SK-N-SH treated with all-trans-retinoic acid at 6 μM for 48 hours (cell line): Measurements from ENCODE around the gene HCN4.
A peak's percentile ranks its signal among the peaks of the same experiment; 100 is the strongest.

Experiments
- ATAC-seq: fragments of 200-7000 bp; cut with Tn5 transposase; 3 replicates; pipeline ENCODE4 v1.9.1; 2020; ENCODE audit warnings: mild to moderate bottlenecking, moderate library complexity
- ARNTL ChIP-seq: fragments of 450-650 bp; formaldehyde crosslinking; IDR thresholded peaks from 2 replicates; pipeline ENCODE4 v1.5.0; 2020; ENCODE audit warnings: low read depth, mild to moderate bottlenecking, moderate library complexity, borderline replicate concordance
- CREB5 ChIP-seq: fragments of 250-450 bp; sonication (Bioruptor Pico); IDR thresholded peaks from 2 replicates; pipeline ENCODE4 v1.5.1; 2020; ENCODE audit warnings: low read depth, mild to moderate bottlenecking, moderate library complexity
- CSRNP3 ChIP-seq: fragments of 250-450 bp; sonication (Bioruptor Pico); IDR thresholded peaks from 2 replicates; pipeline ENCODE4 v1.5.1; 2021; ENCODE audit warnings: mild to moderate bottlenecking, moderate library complexity
- ESRRG ChIP-seq: fragments of 250-450 bp; sonication (Bioruptor Pico); IDR thresholded peaks from 2 replicates; pipeline ENCODE4 v1.6.1; 2021; ENCODE audit warnings: mild to moderate bottlenecking
- ISL1 ChIP-seq: fragments of 250-450 bp; sonication (Bioruptor Pico); IDR thresholded peaks from 2 replicates; pipeline ENCODE4 v2.1.2; 2022; ENCODE audit warnings: mild to moderate bottlenecking, moderate library complexity
- PATZ1 ChIP-seq: fragments of 250-450 bp; sonication (Bioruptor Pico); IDR thresholded peaks from 2 replicates; pipeline ENCODE4 v1.8.0; 2020; ENCODE audit warnings: mild to moderate bottlenecking, moderate library complexity, borderline replicate concordance
- RARB ChIP-seq: fragments of 250-450 bp; sonication (Bioruptor Pico); IDR thresholded peaks from 2 replicates; pipeline ENCODE4 v1.8.0; 2021; ENCODE audit warnings: mild to moderate bottlenecking, moderate library complexity
- TCF4 ChIP-seq: fragments of 250-450 bp; sonication (Bioruptor Pico); IDR thresholded peaks from 2 replicates; pipeline ENCODE4 v1.8.0; 2021; ENCODE audit warnings: mild to moderate bottlenecking, moderate library complexity, borderline replicate concordance
- TOX ChIP-seq: fragments of 250-450 bp; sonication (Bioruptor Pico); IDR thresholded peaks from 2 replicates; pipeline ENCODE4 v1.8.0; 2021; ENCODE audit warnings: mild to moderate bottlenecking, moderate library complexity, borderline replicate concordance
- ZC3H10 ChIP-seq: fragments of 250-450 bp; sonication (Bioruptor Pico); IDR thresholded peaks from 2 replicates; pipeline ENCODE4 v1.5.1; 2021; ENCODE audit warnings: mild to moderate bottlenecking, moderate library complexity
- ZFP30 ChIP-seq: fragments of 450-650 bp; formaldehyde crosslinking; IDR thresholded peaks from 2 replicates; pipeline ENCODE4 v1.5.0; 2022; ENCODE audit warnings: mild to moderate bottlenecking, moderate library complexity
- ZNF565 ChIP-seq: fragments of 450-650 bp; formaldehyde crosslinking; conservative IDR thresholded peaks from 2 replicates; pipeline ENCODE4 v1.5.0; 2020; ENCODE audit warnings: low read depth, mild to moderate bottlenecking, moderate library complexity
- ZNF70 ChIP-seq: fragments of 450-650 bp; formaldehyde crosslinking; IDR thresholded peaks from 2 replicates; pipeline ENCODE4 v1.5.0; 2020; ENCODE audit warnings: mild to moderate bottlenecking, moderate library complexity
- ZNF8 ChIP-seq: fragments of 450-650 bp; formaldehyde crosslinking; IDR thresholded peaks from 2 replicates; pipeline ENCODE4 v1.5.0; 2020; ENCODE audit warnings: mild to moderate bottlenecking, moderate library complexity
- TF ChIP-seq, protein P1 (sequence below): fragments of 250-450 bp; sonication (Bioruptor Pico); IDR thresholded peaks from 2 replicates; pipeline ENCODE4 v1.5.0; 2020; ENCODE audit warnings: mild to moderate bottlenecking, moderate library complexity

The HCN4 gene

GRCh38 chr15:73283366-73283962, 85.3 kb downstream of the HCN4 start:
- TF ChIP-seq PATZ1 (CRISPR knock-in tag) (no peak), CSRNP3 (CRISPR knock-in tag) (no peak), ZC3H10 (CRISPR knock-in tag) (no peak), ISL1 (CRISPR knock-in tag) (no peak), TCF4 (CRISPR knock-in tag) (no peak), ESRRG (no peak), CREB5 (CRISPR knock-in tag) (no peak), ZNF565 (CRISPR knock-in tag) (no peak), ZNF8 (CRISPR knock-in tag) (no peak), ZFP30 (CRISPR knock-in tag) (no peak)
- ATAC-seq, result peak; percentile 90

DNA sequence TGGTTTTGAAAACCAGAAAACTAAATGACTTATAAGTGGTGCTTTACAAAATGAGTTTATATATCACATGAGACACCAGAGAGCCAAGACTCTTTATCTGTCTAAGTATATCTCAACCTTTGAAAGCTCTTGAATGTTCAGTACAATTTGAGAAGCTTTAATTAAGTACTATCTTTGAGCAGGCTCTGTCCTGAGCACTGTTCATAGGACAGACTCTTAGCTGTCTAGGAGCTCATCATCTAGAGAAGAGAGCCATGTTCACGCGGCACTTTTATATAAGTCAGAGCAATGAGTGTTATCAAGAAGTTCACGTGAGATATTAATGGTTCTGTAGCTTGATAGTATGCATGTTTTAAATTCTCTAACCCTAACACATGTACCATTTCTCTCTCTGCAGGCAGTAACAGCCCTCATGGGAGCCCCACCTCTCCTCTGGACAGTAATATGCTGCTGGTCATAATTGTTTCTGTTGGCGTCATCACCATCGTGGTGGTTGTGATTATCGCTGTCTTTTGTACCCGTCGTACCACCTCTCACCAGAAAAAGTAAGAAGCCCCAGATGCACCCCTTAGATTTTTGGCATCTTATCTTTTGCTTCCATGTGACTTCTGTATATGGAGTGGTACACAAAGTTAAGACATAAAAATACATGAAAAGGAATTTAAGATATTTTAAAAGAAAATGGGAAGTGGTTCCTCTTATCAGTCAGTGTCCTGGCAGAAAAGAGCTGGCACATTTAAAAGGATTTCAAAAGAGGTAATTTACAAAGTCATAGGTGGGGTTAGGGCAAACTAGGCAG, 86.0 kb downstream of the HCN4 start:
- no peak for ATAC-seq
- TF ChIP-seq ZFP30 (CRISPR knock-in tag), result no peak
- TF ChIP-seq PATZ1 (CRISPR knock-in tag), result no peak
- TF ChIP-seq CSRNP3 (CRISPR knock-in tag), result no peak

- ATAC-seq, result no peak
- TF ChIP-seq ISL1 (CRISPR knock-in tag) (no peak), PATZ1 (CRISPR knock-in tag) (no peak), TOX (no peak), ZNF8 (CRISPR knock-in tag) (no peak), ZNF565 (CRISPR knock-in tag) (no peak), ZNF70 (CRISPR knock-in tag) (no peak)
- TF ChIP-seq, all 23 proteins: peak for 0
Measured at GRCh38 chr15:73275862-73276261, 92.9 kb downstream of the HCN4 start.

- TF ChIP-seq ISL1 (CRISPR knock-in tag) (no peak), ZNF70 (CRISPR knock-in tag) (no peak), ARNTL (no peak), RARB (CRISPR knock-in tag) (no peak), TOX (no peak)
- TF ChIP-seq, protein P1, sequence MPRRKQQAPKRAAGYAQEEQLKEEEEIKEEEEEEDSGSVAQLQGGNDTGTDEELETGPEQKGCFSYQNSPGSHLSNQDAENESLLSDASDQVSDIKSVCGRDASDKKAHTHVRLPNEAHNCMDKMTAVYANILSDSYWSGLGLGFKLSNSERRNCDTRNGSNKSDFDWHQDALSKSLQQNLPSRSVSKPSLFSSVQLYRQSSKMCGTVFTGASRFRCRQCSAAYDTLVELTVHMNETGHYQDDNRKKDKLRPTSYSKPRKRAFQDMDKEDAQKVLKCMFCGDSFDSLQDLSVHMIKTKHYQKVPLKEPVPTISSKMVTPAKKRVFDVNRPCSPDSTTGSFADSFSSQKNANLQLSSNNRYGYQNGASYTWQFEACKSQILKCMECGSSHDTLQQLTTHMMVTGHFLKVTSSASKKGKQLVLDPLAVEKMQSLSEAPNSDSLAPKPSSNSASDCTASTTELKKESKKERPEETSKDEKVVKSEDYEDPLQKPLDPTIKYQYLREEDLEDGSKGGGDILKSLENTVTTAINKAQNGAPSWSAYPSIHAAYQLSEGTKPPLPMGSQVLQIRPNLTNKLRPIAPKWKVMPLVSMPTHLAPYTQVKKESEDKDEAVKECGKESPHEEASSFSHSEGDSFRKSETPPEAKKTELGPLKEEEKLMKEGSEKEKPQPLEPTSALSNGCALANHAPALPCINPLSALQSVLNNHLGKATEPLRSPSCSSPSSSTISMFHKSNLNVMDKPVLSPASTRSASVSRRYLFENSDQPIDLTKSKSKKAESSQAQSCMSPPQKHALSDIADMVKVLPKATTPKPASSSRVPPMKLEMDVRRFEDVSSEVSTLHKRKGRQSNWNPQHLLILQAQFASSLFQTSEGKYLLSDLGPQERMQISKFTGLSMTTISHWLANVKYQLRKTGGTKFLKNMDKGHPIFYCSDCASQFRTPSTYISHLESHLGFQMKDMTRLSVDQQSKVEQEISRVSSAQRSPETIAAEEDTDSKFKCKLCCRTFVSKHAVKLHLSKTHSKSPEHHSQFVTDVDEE (CRISPR knock-in tag), result no peak
- TF ChIP-seq, all 23 proteins: peak for 0
- peak; percentile 99 for ATAC-seq
Measured at GRCh38 chr15:73273181-73274002, 95.4 kb downstream of the HCN4 start.
